Cardiac muscle cell (in vitro differentiated cells and primary cell): ENCODE results near the gene RTN4IP1. TPM values are rescaled to one million over a fixed set of nuclear protein-coding genes. Genes with fewer than 3 reads are reported as not detected.

Experiments
- DNase-seq, 2 donors: peaks; one replicate each; pipeline versions ENCODE4 v3.0.0 to v3.0.0-alpha.2; 2010 to 2017; ENCODE audit warnings: low read depth in 1 of 2, low spot score in 1 of 2
- H3K27ac ChIP-seq: fragments of 200-600 bp; sonication (generic); 2 replicates; pipeline ENCODE4 v1.5.1; 2016
- H3K27me3 ChIP-seq: fragments of 200-600 bp; sonication (generic); 2 replicates; pipeline ENCODE4 v1.6.0; 2016; ENCODE audit warnings: control low read depth
- H3K36me3 ChIP-seq: fragments of 200-600 bp; sonication (generic); 2 replicates; pipeline ENCODE4 v1.5.1; 2016; ENCODE audit warnings: control low read depth
- H3K4me1 ChIP-seq: fragments of 200-600 bp; sonication (generic); 2 replicates; pipeline ENCODE4 v1.8.1; 2017; ENCODE audit warnings: low read depth, mild to moderate bottlenecking, mixed run types
- H3K4me3 ChIP-seq: fragments of 200-600 bp; sonication (generic); 2 replicates; pipeline ENCODE4 v1.5.1; 2016; ENCODE audit warnings: mild to moderate bottlenecking
- H3K9me3 ChIP-seq: fragments of 200-600 bp; sonication (generic); 2 replicates; pipeline ENCODE4 v1.5.1; 2017; ENCODE audit warnings: low read depth, mild to moderate bottlenecking, control low read depth
- polyA plus RNA-seq: library from polyadenylated mRNA; unstranded; fragments of >200 nt; fragmentation: Nextera tagmentation; extraction: Ambion mirVana; gene quantifications from 2 replicates; pipeline ENCODE4 v1.2.1, GENCODE V29; 2016
- total RNA-seq: library from RNA; depleted of rRNA; stranded (reverse); fragments of >200 nt; gene quantifications from 2 replicates; pipeline ENCODE4 v1.2.3, GENCODE V29; 2016
- TF ChIP-seq, protein P1 (sequence below): IDR thresholded peaks from 2 replicates; pipeline ENCODE4 v1.5.1; 2012; ENCODE audit warnings: low read depth, mild to moderate bottlenecking, low read length

RTN4IP1 gene
- total and polyA plus RNA-seq, 2 experiments from 2014 or later = 6.8 to 13.9 TPM

DNA sequence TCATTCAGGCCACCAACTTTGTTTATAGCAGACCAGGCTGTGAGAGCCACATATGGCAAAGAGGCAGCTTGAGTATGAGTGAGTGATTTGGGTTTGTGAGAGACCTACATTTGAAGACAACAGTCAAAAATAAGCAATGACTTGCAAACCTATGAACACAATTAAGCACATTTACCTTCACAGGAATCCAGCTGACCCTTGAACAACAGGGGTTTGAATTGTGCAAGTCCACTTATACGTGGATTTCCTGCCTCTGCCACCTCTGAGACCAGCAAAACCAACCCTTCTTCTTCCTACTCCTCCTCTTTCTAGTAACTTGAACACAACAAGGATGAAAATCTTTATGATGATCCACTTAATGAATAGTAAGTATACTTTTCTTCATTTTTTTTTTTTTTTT is 10.1 kb downstream of the RTN4IP1 start:
- Histone ChIP-seq H3K9me3 (no peaks in the 10 kb centered on the region), H3K4me3 (no peak overlapping the region), H3K27ac (no peak overlapping the region), H3K4me1 (peaks cover 4% of the 10 kb centered on the region), H3K36me3 (no peaks in the 10 kb centered on the region), H3K27me3 (no peaks in the 10 kb centered on the region)
- DNase-seq = no peak
- TF ChIP-seq, protein P1, sequence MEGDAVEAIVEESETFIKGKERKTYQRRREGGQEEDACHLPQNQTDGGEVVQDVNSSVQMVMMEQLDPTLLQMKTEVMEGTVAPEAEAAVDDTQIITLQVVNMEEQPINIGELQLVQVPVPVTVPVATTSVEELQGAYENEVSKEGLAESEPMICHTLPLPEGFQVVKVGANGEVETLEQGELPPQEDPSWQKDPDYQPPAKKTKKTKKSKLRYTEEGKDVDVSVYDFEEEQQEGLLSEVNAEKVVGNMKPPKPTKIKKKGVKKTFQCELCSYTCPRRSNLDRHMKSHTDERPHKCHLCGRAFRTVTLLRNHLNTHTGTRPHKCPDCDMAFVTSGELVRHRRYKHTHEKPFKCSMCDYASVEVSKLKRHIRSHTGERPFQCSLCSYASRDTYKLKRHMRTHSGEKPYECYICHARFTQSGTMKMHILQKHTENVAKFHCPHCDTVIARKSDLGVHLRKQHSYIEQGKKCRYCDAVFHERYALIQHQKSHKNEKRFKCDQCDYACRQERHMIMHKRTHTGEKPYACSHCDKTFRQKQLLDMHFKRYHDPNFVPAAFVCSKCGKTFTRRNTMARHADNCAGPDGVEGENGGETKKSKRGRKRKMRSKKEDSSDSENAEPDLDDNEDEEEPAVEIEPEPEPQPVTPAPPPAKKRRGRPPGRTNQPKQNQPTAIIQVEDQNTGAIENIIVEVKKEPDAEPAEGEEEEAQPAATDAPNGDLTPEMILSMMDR = no peak

- H3K27ac ChIP-seq = no peak overlapping the region
- peaks cover 10% of the 10 kb centered on the region for H3K4me1 ChIP-seq
- H3K9me3 ChIP-seq = no peaks in the 10 kb centered on the region
- TF ChIP-seq, protein P1 = no peak
- no peaks in the 10 kb centered on the region for H3K36me3 ChIP-seq
- DNase-seq = no peak
- H3K27me3 ChIP-seq = no peaks in the 10 kb centered on the region
- H3K4me3 ChIP-seq = no peak overlapping the region
These were observed 11.0 kb downstream of the RTN4IP1 start for GRCh38 chr6:106618324-106618723.

DNA sequence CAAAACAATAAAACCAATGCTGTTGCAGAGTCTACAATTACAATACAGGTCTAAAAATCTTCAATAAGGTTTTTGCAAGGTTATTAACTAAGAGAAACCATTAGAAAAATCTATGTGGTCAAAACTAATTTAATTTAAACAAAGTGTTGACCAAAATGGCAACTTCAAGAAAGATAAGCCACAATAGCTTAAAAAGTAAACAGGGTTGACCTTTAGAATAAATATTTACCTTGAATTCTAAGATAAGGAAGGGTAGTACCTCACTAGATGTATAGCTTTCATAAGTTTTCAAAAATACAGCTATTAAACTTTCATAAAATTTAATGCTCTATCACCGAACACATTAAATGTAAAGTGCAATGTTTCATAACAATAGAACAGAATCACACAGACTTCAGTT is 11.4 kb downstream of the RTN4IP1 start:
- TF ChIP-seq, protein P1 = no peak
- Histone ChIP-seq H3K36me3 (no peaks in the 10 kb centered on the region), H3K4me3 (no peak overlapping the region), H3K27ac (no peak overlapping the region), H3K4me1 (peaks cover 10% of the 10 kb centered on the region), H3K27me3 (no peaks in the 10 kb centered on the region), H3K9me3 (no peaks in the 10 kb centered on the region)
- DNase-seq = no peak

GRCh38 chr6:106617302-106617701 is 12.0 kb downstream of the RTN4IP1 start:
- Histone ChIP-seq H3K4me1 (peaks cover 10% of the 10 kb centered on the region), H3K27ac (no peak overlapping the region), H3K4me3 (no peak overlapping the region), H3K27me3 (no peaks in the 10 kb centered on the region), H3K9me3 (no peaks in the 10 kb centered on the region), H3K36me3 (no peaks in the 10 kb centered on the region)
- TF ChIP-seq, protein P1 = no peak
- no peak for DNase-seq

DNA sequence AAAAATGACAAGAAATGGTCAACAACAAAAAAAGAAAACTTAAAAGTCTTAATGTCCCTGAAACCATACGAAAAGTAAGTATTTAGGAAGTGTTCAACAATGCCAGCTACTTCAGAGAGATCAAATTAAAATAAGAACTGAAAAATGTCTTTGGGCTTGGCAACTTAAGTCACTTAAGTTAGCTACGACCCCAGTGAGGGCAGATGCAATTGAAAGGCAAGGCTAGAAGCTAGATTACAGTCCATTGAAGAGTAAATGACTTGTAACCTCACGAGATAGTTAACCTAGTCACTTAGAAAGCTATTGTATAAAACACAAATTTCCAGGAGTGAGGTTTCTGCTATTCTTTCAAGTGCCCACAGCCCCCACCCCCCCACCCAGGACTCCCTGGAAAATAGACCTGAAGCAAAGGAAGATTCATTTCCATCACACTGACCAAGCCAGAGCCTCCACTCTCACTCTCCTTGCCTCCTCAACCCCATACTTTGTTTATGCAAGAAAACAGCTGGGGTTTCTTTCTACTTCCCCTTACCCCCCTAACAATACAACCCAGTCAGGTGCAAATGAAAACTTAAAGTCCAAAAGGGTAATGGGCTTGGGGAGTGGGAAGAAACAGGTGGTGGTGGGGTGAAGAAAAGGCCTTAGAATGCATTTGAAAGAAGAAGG is 14.6 kb downstream of the RTN4IP1 start:
- Histone ChIP-seq H3K27ac (no peak overlapping the region), H3K9me3 (no peaks in the 10 kb centered on the region), H3K36me3 (no peaks in the 10 kb centered on the region), H3K27me3 (no peaks in the 10 kb centered on the region), H3K4me1 (peaks cover 13% of the 10 kb centered on the region), H3K4me3 (no peak overlapping the region)
- TF ChIP-seq, protein P1 = no peak
- DNase-seq = no peak
